GM13977 (cell line): ENCODE measurements around the gene CPZ.

Experiments used
- DNase-seq: peaks from one replicate; pipeline ENCODE4 v3.0.0; 2012; ENCODE audit warnings: low spot score
- CTCF ChIP-seq: IDR thresholded peaks from 2 replicates; pipeline ENCODE4 v1.5.1; 2012; ENCODE audit warnings: mild to moderate bottlenecking, control low read depth; ENCODE audit not compliant: insufficient read depth; ENCODE audit errors: extremely low read depth, missing control alignments
- in situ Hi-C: fragments of 300-500 bp; cut with MboI; formaldehyde crosslinking; loops from one replicate; pipeline ENCODE4 v1.12.0; 2022; ENCODE audit warnings: low sequenced_read_pairs, low pct_unique_long_range_greater_than_20kb, mixed read lengths, inconsistent platforms; ENCODE audit not compliant: unreplicated experiment

CPZ gene

GRCh38 chr4:8608714-8609391, 16.3 kb downstream of the CPZ start:
- TF ChIP-seq CTCF: no peak
- no peak for DNase-seq
- in situ Hi-C loops: no loop called here

DNA sequence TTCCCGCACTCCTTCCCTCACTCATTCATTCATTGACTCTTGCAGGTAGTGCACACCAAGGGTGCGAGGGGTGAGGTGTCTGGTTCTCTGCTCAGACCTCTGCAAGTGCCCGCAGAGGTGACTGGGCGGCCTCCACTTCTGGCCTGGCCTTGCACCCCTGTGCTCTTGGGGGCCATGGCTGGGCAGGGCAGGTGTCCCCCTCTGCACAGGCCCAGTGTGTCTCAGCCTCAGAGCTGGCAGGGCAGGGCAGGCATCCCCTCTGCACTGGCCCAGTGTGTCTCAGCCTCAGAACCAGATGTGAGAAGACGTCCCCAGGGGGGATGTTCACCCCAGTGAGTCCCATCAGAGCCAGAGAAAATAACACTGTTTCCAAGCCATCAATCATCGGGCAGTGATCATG, 16.8 kb downstream of the CPZ start:
- in situ Hi-C loops: no loop called here
- DNase-seq: no peak
- TF ChIP-seq CTCF: no peak

GRCh38 chr4:8609824-8610350, 17.3 kb downstream of the CPZ start:
- DNase-seq: no peak
- in situ Hi-C loops: no loop called here
- no peak for TF ChIP-seq CTCF

DNA sequence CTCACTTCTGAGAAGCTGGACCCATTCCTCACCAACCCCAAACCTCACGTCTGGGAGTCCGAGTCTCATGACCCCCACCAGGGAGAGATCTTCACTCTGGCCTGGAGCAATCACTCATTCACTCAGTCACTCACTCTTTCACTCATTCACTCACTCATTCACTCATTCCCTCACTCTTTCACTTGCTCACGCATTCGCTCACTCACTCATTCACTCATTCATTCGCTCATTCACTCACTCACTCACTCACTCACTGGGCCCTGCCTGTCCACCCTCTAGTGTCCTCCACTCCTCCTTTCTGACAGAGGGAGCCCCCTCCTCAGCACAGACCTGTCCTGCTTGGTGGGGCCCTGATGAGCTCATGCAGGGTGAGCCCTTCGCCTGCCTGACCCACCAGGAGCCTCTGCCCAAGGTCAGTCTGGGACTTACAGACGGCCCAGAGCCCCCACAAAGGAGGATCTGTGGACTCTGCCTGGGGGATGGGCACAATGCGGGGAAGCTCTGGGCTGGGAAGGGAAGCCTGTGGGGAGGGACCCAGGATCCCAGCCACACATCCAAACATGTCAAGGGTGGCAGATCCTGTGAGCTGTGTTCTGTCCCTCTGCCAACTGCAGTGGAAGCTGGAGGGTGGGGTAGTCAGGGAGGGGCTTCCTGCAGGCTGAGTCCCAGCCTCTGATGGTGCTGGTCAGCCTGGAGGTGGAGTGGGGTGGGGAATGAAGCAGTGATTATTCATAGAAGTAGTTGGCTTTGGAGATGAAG, 18.5 kb downstream of the CPZ start:
- in situ Hi-C loops: no loop called here
- TF ChIP-seq CTCF: no peak

GRCh38 chr4:8612646-8613045, 20.1 kb downstream of the CPZ start:
- in situ Hi-C loops: no loop called here
- DNase-seq: no peak
- TF ChIP-seq CTCF: no peak

More for the DNA sequence above, 18.5 kb downstream of the CPZ start:
- no peak for DNase-seq

- TF ChIP-seq CTCF: no peak
- DNase-seq: no peak
- in situ Hi-C loops: no loop called here
These were observed 21.1 kb downstream of the CPZ start for GRCh38 chr4:8613421-8614364.
